ENCODE measurements around the gene ALX4. TPM values are rescaled to one million over a fixed set of nuclear protein-coding genes. Genes with fewer than 3 reads are reported as not detected.

ALX4 gene
- total and polyA plus RNA-seq, 9 of the 15 experiments (the other 6 are each of a cell fraction or from before 2014, with no cell fraction given) = 0.07 to 1.2 (median 0.33) TPM

DNA sequence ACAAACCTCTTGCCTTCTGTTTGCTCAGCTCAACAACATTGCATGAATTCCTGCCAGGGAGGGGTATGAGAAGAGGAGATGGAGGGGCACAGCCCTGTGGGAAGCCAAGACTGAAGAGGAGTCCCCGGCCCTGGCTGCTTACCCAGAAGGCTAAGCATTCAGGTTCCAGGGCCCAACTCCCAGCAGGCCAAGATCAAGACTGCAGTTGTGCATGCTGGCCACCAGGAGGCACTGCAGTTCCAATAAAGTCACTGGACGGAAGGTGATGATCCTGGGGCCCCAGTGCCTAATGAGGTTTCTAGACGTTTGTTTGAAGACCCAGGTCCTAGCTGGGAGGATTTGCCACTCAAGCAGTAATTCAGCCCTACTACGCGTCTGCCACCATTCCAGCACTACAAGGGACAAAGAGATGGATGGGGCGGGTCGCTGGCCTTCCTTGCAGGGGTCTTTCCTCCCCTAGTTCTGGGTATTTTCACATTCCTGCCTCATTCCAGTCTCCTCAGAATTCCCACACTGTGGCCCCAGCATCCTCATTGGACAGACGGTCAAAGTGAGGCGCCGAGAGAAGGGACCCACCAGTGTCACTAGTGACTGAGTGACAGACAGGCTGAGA, 23.6 kb downstream of the ALX4 start (continued):
- TF ChIP-seq, protein P1, sequence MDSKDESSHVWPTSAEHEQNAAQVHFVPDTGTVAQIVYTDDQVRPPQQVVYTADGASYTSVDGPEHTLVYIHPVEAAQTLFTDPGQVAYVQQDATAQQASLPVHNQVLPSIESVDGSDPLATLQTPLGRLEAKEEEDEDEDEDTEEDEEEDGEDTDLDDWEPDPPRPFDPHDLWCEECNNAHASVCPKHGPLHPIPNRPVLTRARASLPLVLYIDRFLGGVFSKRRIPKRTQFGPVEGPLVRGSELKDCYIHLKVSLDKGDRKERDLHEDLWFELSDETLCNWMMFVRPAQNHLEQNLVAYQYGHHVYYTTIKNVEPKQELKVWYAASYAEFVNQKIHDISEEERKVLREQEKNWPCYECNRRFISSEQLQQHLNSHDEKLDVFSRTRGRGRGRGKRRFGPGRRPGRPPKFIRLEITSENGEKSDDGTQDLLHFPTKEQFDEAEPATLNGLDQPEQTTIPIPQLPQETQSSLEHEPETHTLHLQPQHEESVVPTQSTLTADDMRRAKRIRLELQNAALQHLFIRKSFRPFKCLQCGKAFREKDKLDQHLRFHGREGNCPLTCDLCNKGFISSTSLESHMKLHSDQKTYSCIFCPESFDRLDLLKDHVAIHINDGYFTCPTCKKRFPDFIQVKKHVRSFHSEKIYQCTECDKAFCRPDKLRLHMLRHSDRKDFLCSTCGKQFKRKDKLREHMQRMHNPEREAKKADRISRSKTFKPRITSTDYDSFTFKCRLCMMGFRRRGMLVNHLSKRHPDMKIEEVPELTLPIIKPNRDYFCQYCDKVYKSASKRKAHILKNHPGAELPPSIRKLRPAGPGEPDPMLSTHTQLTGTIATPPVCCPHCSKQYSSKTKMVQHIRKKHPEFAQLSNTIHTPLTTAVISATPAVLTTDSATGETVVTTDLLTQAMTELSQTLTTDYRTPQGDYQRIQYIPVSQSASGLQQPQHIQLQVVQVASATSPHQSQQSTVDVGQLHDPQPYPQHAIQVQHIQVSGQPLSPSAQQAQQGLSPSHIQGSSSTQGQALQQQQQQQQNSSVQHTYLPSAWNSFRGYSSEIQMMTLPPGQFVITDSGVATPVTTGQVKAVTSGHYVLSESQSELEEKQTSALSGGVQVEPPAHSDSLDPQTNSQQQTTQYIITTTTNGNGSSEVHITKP (IDR thresholded peaks at IDR 0.05; ENCODE audit: partially characterized antibody) = peak; percentile 40
- TF ChIP-seq ZNF316 (IDR thresholded peaks at IDR 0.05) (no peak), NFRKB (IDR thresholded peaks at IDR 0.05; ENCODE audit: low read depth) (no peak), ZFP36 (IDR thresholded peaks at IDR 0.05; ENCODE audit: low read depth, low read length, partially characterized antibody) (no peak), MAFG (tag; conservative IDR thresholded peaks at IDR 0.05) (0 out of 2 replicates have a peak, but pooled peaks have one; percentile 6), PCBP1 (IDR thresholded peaks at IDR 0.05; ENCODE audit: low read depth, low read length, poor library complexity, severe bottlenecking) (no peak), BRCA1 (IDR thresholded peaks at IDR 0.05) (no peak), BRCA1 (CRISPR knock-in tag; IDR thresholded peaks at IDR 0.05) (no peak), BMI1 (IDR thresholded peaks at IDR 0.05; ENCODE audit: low read length) (no peak), ZNF146 (CRISPR knock-in tag; IDR thresholded peaks at IDR 0.05; ENCODE audit: unreplicated experiment) (no peak), CBX3 (IDR thresholded peaks at IDR 0.05; ENCODE audit: borderline replicate concordance in 1 of 2, low read length in 2 of 2) (no peak)
- TF ChIP-seq, protein P2, sequence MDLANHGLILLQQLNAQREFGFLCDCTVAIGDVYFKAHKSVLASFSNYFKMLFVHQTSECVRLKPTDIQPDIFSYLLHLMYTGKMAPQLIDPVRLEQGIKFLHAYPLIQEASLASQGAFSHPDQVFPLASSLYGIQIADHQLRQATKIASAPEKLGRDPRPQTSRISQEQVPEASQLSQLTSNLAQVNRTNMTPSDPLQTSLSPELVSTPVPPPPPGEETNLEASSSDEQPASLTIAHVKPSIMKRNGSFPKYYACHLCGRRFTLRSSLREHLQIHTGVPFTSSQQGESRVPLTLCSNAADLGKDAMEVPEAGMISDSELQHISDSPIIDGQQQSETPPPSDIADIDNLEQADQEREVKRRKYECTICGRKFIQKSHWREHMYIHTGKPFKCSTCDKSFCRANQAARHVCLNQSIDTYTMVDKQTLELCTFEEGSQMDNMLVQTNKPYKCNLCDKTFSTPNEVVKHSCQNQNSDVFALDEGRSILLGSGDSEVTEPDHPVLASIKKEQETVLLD (IDR thresholded peaks at IDR 0.05) = no peak
- TF ChIP-seq, protein P3, sequence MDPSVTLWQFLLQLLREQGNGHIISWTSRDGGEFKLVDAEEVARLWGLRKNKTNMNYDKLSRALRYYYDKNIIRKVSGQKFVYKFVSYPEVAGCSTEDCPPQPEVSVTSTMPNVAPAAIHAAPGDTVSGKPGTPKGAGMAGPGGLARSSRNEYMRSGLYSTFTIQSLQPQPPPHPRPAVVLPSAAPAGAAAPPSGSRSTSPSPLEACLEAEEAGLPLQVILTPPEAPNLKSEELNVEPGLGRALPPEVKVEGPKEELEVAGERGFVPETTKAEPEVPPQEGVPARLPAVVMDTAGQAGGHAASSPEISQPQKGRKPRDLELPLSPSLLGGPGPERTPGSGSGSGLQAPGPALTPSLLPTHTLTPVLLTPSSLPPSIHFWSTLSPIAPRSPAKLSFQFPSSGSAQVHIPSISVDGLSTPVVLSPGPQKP (CRISPR knock-in tag; IDR thresholded peaks at IDR 0.05) = no peak
- TF ChIP-seq, protein P4, sequence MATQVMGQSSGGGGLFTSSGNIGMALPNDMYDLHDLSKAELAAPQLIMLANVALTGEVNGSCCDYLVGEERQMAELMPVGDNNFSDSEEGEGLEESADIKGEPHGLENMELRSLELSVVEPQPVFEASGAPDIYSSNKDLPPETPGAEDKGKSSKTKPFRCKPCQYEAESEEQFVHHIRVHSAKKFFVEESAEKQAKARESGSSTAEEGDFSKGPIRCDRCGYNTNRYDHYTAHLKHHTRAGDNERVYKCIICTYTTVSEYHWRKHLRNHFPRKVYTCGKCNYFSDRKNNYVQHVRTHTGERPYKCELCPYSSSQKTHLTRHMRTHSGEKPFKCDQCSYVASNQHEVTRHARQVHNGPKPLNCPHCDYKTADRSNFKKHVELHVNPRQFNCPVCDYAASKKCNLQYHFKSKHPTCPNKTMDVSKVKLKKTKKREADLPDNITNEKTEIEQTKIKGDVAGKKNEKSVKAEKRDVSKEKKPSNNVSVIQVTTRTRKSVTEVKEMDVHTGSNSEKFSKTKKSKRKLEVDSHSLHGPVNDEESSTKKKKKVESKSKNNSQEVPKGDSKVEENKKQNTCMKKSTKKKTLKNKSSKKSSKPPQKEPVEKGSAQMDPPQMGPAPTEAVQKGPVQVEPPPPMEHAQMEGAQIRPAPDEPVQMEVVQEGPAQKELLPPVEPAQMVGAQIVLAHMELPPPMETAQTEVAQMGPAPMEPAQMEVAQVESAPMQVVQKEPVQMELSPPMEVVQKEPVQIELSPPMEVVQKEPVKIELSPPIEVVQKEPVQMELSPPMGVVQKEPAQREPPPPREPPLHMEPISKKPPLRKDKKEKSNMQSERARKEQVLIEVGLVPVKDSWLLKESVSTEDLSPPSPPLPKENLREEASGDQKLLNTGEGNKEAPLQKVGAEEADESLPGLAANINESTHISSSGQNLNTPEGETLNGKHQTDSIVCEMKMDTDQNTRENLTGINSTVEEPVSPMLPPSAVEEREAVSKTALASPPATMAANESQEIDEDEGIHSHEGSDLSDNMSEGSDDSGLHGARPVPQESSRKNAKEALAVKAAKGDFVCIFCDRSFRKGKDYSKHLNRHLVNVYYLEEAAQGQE (IDR thresholded peaks at IDR 0.05; ENCODE audit: borderline replicate concordance) = peak; percentile 93
- TF ChIP-seq, protein P4 (CRISPR knock-in tag; IDR thresholded peaks at IDR 0.05; ENCODE audit: low read depth) = no peak
